Astrocyte of the spinal cord (primary cell): Measurements from ENCODE around the gene ACAP3.

Experiments used
- DNase-seq: peaks from one replicate; pipeline ENCODE4 v3.0.0; 2011; ENCODE audit warnings: low read depth, low spot score
- H3K4me3 ChIP-seq: 2 replicates; pipeline ENCODE4 v1.5.1; 2011; ENCODE audit warnings: low read depth, mild to moderate bottlenecking, low read length, moderate library complexity
- CTCF ChIP-seq: IDR thresholded peaks from 2 replicates; pipeline ENCODE4 v1.5.1; 2012; ENCODE audit warnings: low read depth, mild to moderate bottlenecking, low read length, inconsistent platforms
- in situ Hi-C: cut with HindIII; loops from 2 replicates; pipeline ENCODE4 v1.10.0; 2017; ENCODE audit warnings: low sequenced_read_pairs

The ACAP3 gene

GRCh38 chr1:1343811-1344421 is 36.2 kb upstream of the ACAP3 start:
- DNase-seq, result no peak
- H3K4me3 ChIP-seq, result no peak overlapping the region
- in situ Hi-C loops, result no loop called here
- TF ChIP-seq CTCF, result no peak

- DNase-seq, result no peak
- in situ Hi-C loops, result no loop called here
- TF ChIP-seq CTCF, result no peak
- no peak overlapping the region for H3K4me3 ChIP-seq
Observed at GRCh38 chr1:1342584-1343115, 34.9 kb upstream of the ACAP3 start.

- TF ChIP-seq CTCF, result no peak
- no peak for DNase-seq
- no peak overlapping the region for H3K4me3 ChIP-seq
- in situ Hi-C loops, result no loop called here
Observed at GRCh38 chr1:1342061-1342562, 34.4 kb upstream of the ACAP3 start.

GRCh38 chr1:1341549-1342021 is 33.9 kb upstream of the ACAP3 start:
- no peak overlapping the region for H3K4me3 ChIP-seq
- DNase-seq, result no peak
- in situ Hi-C loops, result no loop called here
- TF ChIP-seq CTCF, result no peak

- in situ Hi-C loops, result no loop called here
- TF ChIP-seq CTCF, result no peak
Observed at GRCh38 chr1:1340791-1341548, 33.2 kb upstream of the ACAP3 start.

GRCh38 chr1:1340185-1340584 is 32.5 kb upstream of the ACAP3 start:
- in situ Hi-C loops, result no loop called here
- no peak for TF ChIP-seq CTCF
- H3K4me3 ChIP-seq, result no peak overlapping the region
- DNase-seq, result no peak

More at GRCh38 chr1:1340791-1341548, 33.2 kb upstream of the ACAP3 start:
- no peak overlapping the region for H3K4me3 ChIP-seq
- DNase-seq, result no peak
